Dermis blood vessel endothelial cell (primary cell): Measurements from ENCODE around the gene AGER. TPM values are rescaled to one million over a fixed set of nuclear protein-coding genes. Genes with fewer than 3 reads are reported as not detected.
A peak's percentile ranks its signal among the peaks of the same experiment; 100 is the strongest.
"Not testable (repeated sequence)": the region's sequence is repeated elsewhere in the genome, so short reads cannot be mapped to it uniquely, and the experiment has no call there.

Experiments
- DNase-seq: peaks from one replicate; pipeline ENCODE4 v3.0.0; 2010
- total RNA-seq: library from RNA; depleted of rRNA; stranded (reverse); fragments of >200 nt; gene quantifications from 2 replicates; pipeline ENCODE4 v1.2.3, GENCODE V29; 2014

AGER gene
- total RNA-seq, 1 donor from 2014 or later = 0.85 TPM

- no peak for DNase-seq
These were observed 14.3 kb upstream of the AGER start for GRCh38 chr6:32198345-32198696.

- DNase-seq = peak; percentile 68
These were observed 12.9 kb upstream of the AGER start for GRCh38 chr6:32196682-32197616.

- DNase-seq = peak; percentile 100
These were observed 12.0 kb upstream of the AGER start for GRCh38 chr6:32195902-32196681.

DNA sequence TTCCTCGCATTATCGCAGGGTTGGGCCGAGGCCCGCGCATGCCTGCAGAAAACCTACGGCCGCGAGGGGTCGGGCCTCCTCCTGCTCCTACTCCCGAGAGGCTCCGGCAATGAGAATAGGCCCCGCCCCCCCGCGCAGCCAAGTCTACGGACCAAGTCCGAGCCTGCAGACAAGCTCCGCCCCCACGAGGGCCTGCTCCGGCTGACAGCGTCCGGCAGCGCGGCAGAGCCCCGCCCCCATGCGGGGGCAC lies 11.5 kb upstream of the AGER start:
- DNase-seq = peak; percentile 100

DNA sequence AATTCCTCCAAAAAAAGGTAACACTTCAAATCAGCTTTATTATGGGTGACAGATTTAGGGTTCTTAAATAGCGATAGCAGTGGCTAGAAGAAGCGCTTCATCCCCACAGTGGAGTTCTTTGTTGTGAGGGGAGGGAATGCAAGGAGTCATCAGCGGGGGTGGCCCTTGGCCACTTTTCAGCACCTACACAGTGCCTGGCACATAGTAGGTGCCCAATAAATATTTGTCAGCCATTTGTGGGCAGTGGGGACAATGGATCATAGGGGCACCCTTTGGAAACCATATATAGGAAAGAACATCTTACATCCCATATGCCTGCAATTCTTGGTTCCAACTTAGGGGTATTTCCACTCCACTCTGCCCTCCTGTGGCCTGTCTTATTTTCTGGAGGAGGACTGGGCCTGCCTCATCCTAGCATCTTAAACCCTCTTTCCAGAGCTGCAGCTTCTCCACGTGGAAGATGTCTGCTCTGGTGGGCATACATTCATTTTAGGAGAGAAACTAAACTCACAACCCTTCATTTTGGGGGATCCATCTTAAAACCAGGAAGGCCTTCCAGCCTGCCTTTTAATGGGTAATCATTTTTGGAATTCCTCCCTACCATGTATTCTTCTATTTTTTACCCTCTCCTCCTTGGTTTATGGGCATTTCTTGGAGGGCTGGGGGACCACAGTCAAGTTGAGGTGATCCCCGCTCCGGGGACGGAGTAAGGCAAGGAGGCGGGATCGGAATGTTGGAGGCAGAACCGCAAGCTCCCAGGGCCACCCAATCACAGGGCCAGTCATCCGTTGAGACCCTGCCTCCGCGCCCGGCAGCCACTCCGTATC lies 11.0 kb upstream of the AGER start:
- DNase-seq = peak; percentile 83

DNA sequence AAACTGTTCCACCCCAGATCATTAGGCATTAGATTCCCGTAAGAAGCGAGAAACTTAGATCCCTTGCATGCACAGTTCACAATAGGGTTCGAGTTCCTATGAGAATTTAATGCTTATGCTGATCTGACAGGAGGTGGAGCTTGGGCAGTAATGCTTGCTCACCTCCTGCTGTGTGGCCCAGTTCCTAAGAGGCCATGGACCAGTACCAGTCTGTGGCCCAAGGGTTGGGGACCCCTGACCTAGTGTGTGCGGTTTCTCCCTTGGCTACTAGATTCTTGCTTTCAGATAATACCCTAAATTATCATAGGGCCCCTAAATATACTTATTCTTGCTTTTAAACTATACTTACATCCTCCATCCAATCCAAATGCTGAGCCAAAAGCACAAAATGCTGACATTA lies 10.3 kb upstream of the AGER start:
- DNase-seq = no peak

- not testable (repeated sequence) for DNase-seq
These were observed 9.0 kb upstream of the AGER start for GRCh38 chr6:32193096-32193495.

GRCh38 chr6:32192608-32193039 lies 8.6 kb upstream of the AGER start, which contains the start of gene GPSM3:
GPSM3 (minus strand) TSS chr6:32192643; CDS start chr6:32192513, 130 bp downstream.
- peak; percentile 66 for DNase-seq

GRCh38 chr6:32191696-32192607 lies 7.9 kb upstream of the AGER start:
- DNase-seq = no peak

GRCh38 chr6:32190911-32191677 lies 7.0 kb upstream of the AGER start:
- DNase-seq = no peak

GRCh38 chr6:32190054-32190851 lies 6.2 kb upstream of the AGER start, which contains the start of gene PBX2:
PBX2 (minus strand) TSS chr6:32190202; CDS start chr6:32189915, 287 bp downstream.
- peak; percentile 92 for DNase-seq

DNA sequence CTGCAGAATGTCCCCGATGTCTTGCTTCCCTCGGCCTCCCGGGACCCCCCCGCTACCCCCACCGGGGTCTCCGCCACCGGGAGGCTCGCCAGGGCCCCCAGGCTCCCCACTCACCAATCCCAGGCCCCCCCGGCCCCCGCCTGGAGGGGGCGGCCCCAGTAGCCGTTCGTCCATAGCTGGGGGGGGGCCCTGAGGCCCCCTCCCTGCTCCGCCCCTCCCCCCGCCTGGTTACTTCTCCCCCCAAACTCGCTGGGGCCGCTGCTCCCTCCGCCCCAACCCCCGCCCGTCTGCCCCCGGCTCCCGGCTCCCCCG lies 5.6 kb upstream of the AGER start:
- no peak for DNase-seq

GRCh38 chr6:32189069-32189741 lies 5.2 kb upstream of the AGER start:
- DNase-seq = no peak

DNA sequence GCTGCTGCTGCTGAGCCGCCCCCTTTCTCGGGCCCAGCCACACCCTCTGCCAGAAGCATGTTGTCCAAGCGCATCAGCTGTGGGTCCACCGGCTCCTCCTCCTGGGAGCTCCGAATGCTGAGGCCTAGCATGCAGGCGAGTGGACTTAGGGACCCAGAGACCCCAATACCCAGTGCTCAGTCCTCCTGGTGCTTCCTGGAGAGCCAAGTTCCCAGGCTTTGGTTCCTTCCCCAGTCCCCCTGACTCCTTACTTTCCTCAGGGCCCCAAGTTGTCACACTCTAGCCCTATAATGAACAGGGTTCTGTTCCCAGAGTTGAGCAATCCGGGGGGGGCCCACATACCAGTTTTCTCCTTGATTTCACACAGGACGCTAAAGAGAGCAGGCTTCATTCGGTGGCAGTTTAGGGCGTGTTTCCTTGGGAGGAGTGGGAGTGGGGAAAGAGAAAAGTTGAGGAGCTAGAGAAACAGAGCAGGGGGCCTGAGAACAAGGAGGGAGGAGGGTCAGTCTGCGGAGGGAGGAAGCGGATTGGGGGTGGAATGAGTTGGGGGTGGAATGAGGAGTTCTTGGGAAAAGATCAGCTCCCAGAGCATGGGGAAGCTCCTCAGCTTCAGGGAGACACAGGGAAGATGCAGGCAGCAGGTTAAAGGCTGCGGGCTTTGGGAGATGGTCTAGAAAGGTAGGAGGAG lies 4.5 kb upstream of the AGER start:
- peak; percentile 50 for DNase-seq

DNA sequence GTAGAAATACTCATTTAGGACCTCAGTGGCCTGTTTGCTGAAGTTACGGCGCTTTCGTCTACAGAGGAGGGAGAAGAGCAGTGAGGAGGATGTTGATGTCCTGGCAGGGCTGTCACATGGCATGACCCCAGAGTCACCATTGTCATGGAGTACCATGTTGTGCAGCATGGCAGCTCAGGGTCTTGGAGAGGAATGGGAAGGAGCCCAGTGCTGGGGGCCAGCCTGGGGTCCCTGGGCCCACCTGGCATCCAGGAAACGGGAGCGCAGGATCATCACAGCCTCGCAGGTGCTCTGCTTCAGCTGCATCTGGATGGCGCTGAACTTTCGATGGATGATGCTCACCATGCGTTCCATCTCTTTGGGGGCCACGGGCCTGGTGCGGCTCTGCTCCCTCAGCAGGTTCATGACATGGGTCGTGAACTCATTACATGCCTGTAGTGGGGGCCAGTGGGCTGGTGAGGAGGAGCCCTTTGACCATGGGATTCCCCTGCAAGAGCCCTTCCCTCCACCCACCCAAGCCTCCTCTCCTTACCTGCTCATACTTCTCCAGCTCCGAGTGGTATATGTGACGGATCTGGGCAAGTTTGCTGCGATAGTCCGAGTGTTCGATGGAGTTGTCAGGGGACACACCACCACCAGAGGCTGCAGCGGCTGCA lies 3.8 kb upstream of the AGER start:
- not testable (repeated sequence) for DNase-seq

DNA sequence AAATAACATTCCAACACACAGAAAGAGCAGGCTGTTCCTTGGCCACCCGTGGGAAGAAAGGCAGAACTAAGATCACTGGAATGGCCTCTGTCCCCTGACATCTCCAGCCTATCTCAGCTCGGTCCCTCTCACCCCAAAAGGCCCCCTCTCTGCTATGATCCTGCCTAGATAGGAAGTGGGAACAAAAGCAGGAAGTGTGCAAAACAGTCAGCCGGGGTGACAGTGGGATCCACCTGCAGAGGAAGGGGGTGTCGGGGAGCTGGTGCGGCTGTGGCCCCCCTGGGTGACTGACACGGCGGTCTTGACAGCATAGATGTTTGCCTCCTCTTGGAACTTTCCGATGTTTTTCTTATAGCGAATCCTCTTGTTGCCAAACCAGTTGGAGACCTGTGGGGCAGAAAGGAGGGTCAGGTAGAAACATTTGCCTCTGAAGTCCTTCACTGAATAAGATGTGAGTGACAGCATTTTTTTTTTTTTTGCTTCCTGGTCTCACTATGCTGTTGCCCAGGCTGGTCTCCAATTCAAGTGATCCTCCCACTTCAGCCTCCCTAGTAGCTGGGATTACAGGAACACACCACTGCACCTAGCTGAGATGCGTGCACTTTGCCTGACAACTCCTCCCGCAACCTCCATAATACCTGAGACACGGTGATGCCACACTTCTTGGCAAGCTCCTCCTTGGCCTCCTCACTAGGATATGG lies 3.1 kb upstream of the AGER start:
- peak; percentile 76 for DNase-seq

- not testable (repeated sequence) for DNase-seq
These were observed 2.2 kb upstream of the AGER start for GRCh38 chr6:32186151-32186840.
